Adrenal gland (tissue), 19 donors: Measurements from ENCODE around the gene C1QC. TPM values are rescaled to one million over a fixed set of nuclear protein-coding genes. Genes with fewer than 3 reads are reported as not detected.

Experiments used
- DNase-seq, 7 donors: peaks; one replicate each; pipeline ENCODE4 v3.0.0-alpha.2; 2019 to 2020
- H3K27ac ChIP-seq, 5 donors: fragments of 200-600 bp; sonication (generic) in 4 of 5; 1 replicate in 3 of 5; 2 replicates in 2 of 5; pipeline versions ENCODE4 v1.5.1 to v1.8.0; 2016 to 2020; ENCODE audit warnings: mild to moderate bottlenecking in 1 of 5
- H3K27me3 ChIP-seq: fragments of 200-600 bp; 2 replicates; pipeline ENCODE4 v1.8.0; 2021
- H3K36me3 ChIP-seq, 2 donors: fragments of 200-600 bp; replicated peaks in 1 of 2; 1 replicate in 1 of 2; 2 replicates in 1 of 2; pipeline versions ENCODE4 v1.5.1 to v1.8.0; 2018 to 2022
- H3K4me1 ChIP-seq, 2 donors: fragments of 200-600 bp; replicated peaks in 1 of 2; 1 replicate in 1 of 2; 2 replicates in 1 of 2; pipeline versions ENCODE4 v1.5.1 to v1.8.0; 2018 to 2021
- H3K4me3 ChIP-seq, 4 donors: fragments of 200-600 bp; sonication (generic) in 3 of 4; one replicate each; pipeline ENCODE4 v1.5.1; 2016 to 2018
- H3K9me3 ChIP-seq, 3 donors: fragments of 200-600 bp; sonication (generic) in 1 of 3; replicated peaks in 1 of 3; 1 replicate in 2 of 3; 2 replicates in 1 of 3; pipeline versions ENCODE4 v1.5.1 to v1.8.0; 2016 to 2021
- CTCF ChIP-seq, 6 experiments: fragments of 450-650 bp in 4 of 6; fragments of 200-600 bp in 2 of 6; sonication (generic) in 1 of 6; IDR thresholded peaks; 1 replicate in 5 of 6; 2 replicates in 1 of 6; pipeline versions ENCODE4 v1.5.1 to v1.8.0; 2016 to 2021; ENCODE audit warnings: antibody characterized with exemption in 6 of 6, mild to moderate bottlenecking in 2 of 6, moderate library complexity in 1 of 6
- POLR2A ChIP-seq, 2 donors: fragments of 450-650 bp; IDR thresholded peaks; one replicate each; pipeline ENCODE4 v1.6.1; 2017; ENCODE audit warnings: antibody characterized with exemption in 2 of 2, mild to moderate bottlenecking in 2 of 2, moderate library complexity in 1 of 2
- WGBS, 4 donors: extraction: QIAGEN DNeasy Blood & Tissue Kit in 2 of 4; methylation state at CpG; one replicate each; pipeline versions ENCODE4 v1.1.5 to v1.1.7; 2013 to 2017; 5-methylcytosine and 5-hydroxymethylcytosine counted together
- intact Hi-C, 2 donors: fragments of 100-400 bp; cut with DNase I; formaldehyde crosslinking; loops; one replicate each; pipeline versions ENCODE4 v1.14.1 to v1.15.0; 2022 to 2023
- long read RNA-seq, 10 donors: library from polyadenylated mRNA in 3 of 10; unstranded in 2 of 10; stranded (forward) in 1 of 10; transcript quantifications; one replicate each; pipeline ENCODE4 v2.0.0 and lab custom pipeline, GENCODE V29; 2021 to 2026
- polyA plus RNA-seq, 3 donors: library from polyadenylated mRNA; stranded (reverse); fragments of 200-250 nt in 2 of 3; fragments of 350-450 nt in 1 of 3; fragmentation: Illumina TruSeq in 1 of 3; extraction: RNeasy Lipid Tissue Mini Kit (QIAGEN cat#74804) in 1 of 3; gene quantifications; one replicate each; pipeline ENCODE4 v1.2.3, GENCODE V29; 2013 to 2014
- total RNA-seq, 9 donors: library from RNA; depleted of rRNA in 4 of 9; stranded (reverse); fragments of >200 nt in 4 of 9; fragments of 120-200 nt in 1 of 9; fragmentation: NEBNext Ultra II Directional in 1 of 9; extraction: Animal tissue kit (Norgen Biotek cat#: 25700) in 1 of 9; gene quantifications; one replicate each; pipeline versions ENCODE4 v1.1.0 to v1.2.4, GENCODE V29; 2013 to 2023
- donor health status: healthy with polysubstance abuse.
- donor health status: Bipolar disorder and iron deficiency.
- donor health status: DM: yes; HTN: yes; CAD: no.
- donor health status: DM: no; HTN: no; CAD: no.
- donor health status: DM: no; HTN: no; CAD: no.
- donor health status: DM: yes; HTN: yes; CAD: no.

Gene C1QC
- total RNA-seq (1,000 to 10,000 TPM in 1 of 9 donors, 100 to 1,000 TPM in 7, 10 to 100 TPM in 1; 24.1 to 1,409 (median 636) TPM), polyA plus RNA-seq (100 to 1,000 TPM in 2 of 3 donors, 10 to 100 TPM in 1; 71.7 to 114 (median 102) TPM)
- long read RNA-seq, donor 1, transcript C1QC-203 (3 exons, 1,163 nt) = major isoform, 21 of 21 reads
- long read RNA-seq, donor 1, partial matches to known transcripts = 0 of 21 reads
- long read RNA-seq, donor 1, other reads (novel, unspliced or antisense) = 0 of 21 reads
- long read RNA-seq, donor 2, transcript C1QC-203 (3 exons, 1,163 nt) = major isoform, 30 of 32 reads
- long read RNA-seq, donor 2, partial matches to known transcripts = 0 of 32 reads
- long read RNA-seq, donor 2, other reads (novel, unspliced or antisense) = 0 of 32 reads
- long read RNA-seq, donor 3, transcript C1QC-203 (3 exons, 1,163 nt) = major isoform, 14 of 14 reads
- long read RNA-seq, donor 3, partial matches to known transcripts = 0 of 14 reads
- long read RNA-seq, donor 3, other reads (novel, unspliced or antisense) = 0 of 14 reads
- long read RNA-seq, donor 4, transcript C1QC-201 (3 exons, 1,089 nt) = minor isoform, 10 of 490 reads
- long read RNA-seq, donor 4, transcript C1QC-203 (3 exons, 1,163 nt) = major isoform, 436 of 490 reads
- long read RNA-seq, donor 4, transcript C1QC-202 (3 exons, 1,183 nt) = minor isoform, 30 of 490 reads
- long read RNA-seq, donor 4, partial matches to known transcripts = 12 of 490 reads
- long read RNA-seq, donor 4, other reads (novel, unspliced or antisense) = 2 of 490 reads
- long read RNA-seq, donor 5, transcript C1QC-201 (3 exons, 1,089 nt) = minor isoform, 11 of 698 reads
- long read RNA-seq, donor 5, transcript C1QC-202 (3 exons, 1,183 nt) = minor isoform, 47 of 698 reads
- long read RNA-seq, donor 5, transcript C1QC-203 (3 exons, 1,163 nt) = major isoform, 605 of 698 reads
- long read RNA-seq, donor 5, partial matches to known transcripts = 4 of 698 reads
- long read RNA-seq, donor 5, other reads (novel, unspliced or antisense) = 31 of 698 reads
- long read RNA-seq, donor 6, transcript C1QC-202 (3 exons, 1,183 nt) = minor isoform, 35 of 440 reads
- long read RNA-seq, donor 6, transcript C1QC-203 (3 exons, 1,163 nt) = major isoform, 363 of 440 reads
- long read RNA-seq, donor 6, transcript C1QC-201 (3 exons, 1,089 nt) = minor isoform, 5 of 440 reads
- long read RNA-seq, donor 6, partial matches to known transcripts = 29 of 440 reads
- long read RNA-seq, donor 6, other reads (novel, unspliced or antisense) = 8 of 440 reads
- long read RNA-seq, donor 7, transcript C1QC-203 (3 exons, 1,163 nt) = major isoform, 5 of 12 reads
- long read RNA-seq, donor 7, partial matches to known transcripts = 7 of 12 reads
- long read RNA-seq, donor 7, other reads (novel, unspliced or antisense) = 0 of 12 reads
- long read RNA-seq, donor 8, transcript C1QC-203 (3 exons, 1,163 nt) = major isoform, 20 of 26 reads
- long read RNA-seq, donor 8, partial matches to known transcripts = 6 of 26 reads
- long read RNA-seq, donor 8, other reads (novel, unspliced or antisense) = 0 of 26 reads
- long read RNA-seq, donor 9, transcript C1QC-203 (3 exons, 1,163 nt) = major isoform, 20 of 22 reads
- long read RNA-seq, donor 9, partial matches to known transcripts = 0 of 22 reads
- long read RNA-seq, donor 9, other reads (novel, unspliced or antisense) = 0 of 22 reads
- long read RNA-seq, donor 10, transcript C1QC-203 (3 exons, 1,163 nt) = major isoform, 15 of 25 reads
- long read RNA-seq, donor 10, partial matches to known transcripts = 8 of 25 reads
- long read RNA-seq, donor 10, other reads (novel, unspliced or antisense) = 0 of 25 reads

GRCh38 chr1:22643381-22643780 lies at the start of gene C1QC:
Gene C1QC, plus strand, starts transcription at chr1:22643633. Its CDS starts 391 bp downstream, at chr1:22644024.
- 35 to 80% (median 58%) methylated on average over 3 to 8 of the region's 8 CpGs for WGBS, 4 donors
- DNase-seq = peak; percentile 52 to 83 (median 56)
- peak within 1 kb of the TSS in 1 of 4 donors; percentile 38 for H3K4me3 ChIP-seq
- TF ChIP-seq CTCF (IDR thresholded peaks at IDR 0.05) = no peak
- no peak for TF ChIP-seq POLR2A (IDR thresholded peaks at IDR 0.05)
- peaks cover 0 to 7% of the 10 kb centered on the region in 2 donors for H3K4me1 ChIP-seq
- H3K27ac ChIP-seq = peak within 1 kb of the TSS in 4 of 5 donors; percentile 16 to 80 (median 20)
- no peaks in the 10 kb centered on the region for H3K36me3 ChIP-seq
- H3K27me3 ChIP-seq = no peaks in the 10 kb centered on the region
- intact Hi-C loops = loop anchor here (2.0 to 5.0 kb wide), 3 partner anchors 116 to 225 kb away; no protein-coding TSS in a partner anchor
- no peaks in the 10 kb centered on the region for H3K9me3 ChIP-seq

- no peak for DNase-seq
- intact Hi-C loops = no loop called here
- no peak overlapping the region for H3K27ac ChIP-seq
- WGBS, 4 donors = 75 to 90% (median 77%) methylated on average over 7 to 10 of the region's 10 CpGs
- TF ChIP-seq POLR2A (IDR thresholded peaks at IDR 0.05) (no peak), CTCF (IDR thresholded peaks at IDR 0.05) (no peak)
- no peaks in the 10 kb centered on the region for H3K9me3 ChIP-seq
- no peak overlapping the region for H3K4me3 ChIP-seq
- no peaks in the 10 kb centered on the region for H3K36me3 ChIP-seq
- peaks cover 5% of the 10 kb centered on the region for H3K27me3 ChIP-seq
- H3K4me1 ChIP-seq = no peaks in the 10 kb centered on the region
These were observed 49.0 kb upstream of the C1QC start for GRCh38 chr1:22594396-22594795.

- DNase-seq = no peak
- WGBS, 4 donors = 82 to 100% (median 87%) methylated on average over 3 to 7 of the region's 7 CpGs; no CpG with 5 or more reads in 1 of the 4 donors
- no peaks in the 10 kb centered on the region for H3K36me3 ChIP-seq
- no peaks in the 10 kb centered on the region for H3K4me1 ChIP-seq
- H3K27me3 ChIP-seq = peaks cover 5% of the 10 kb centered on the region
- no peak overlapping the region for H3K4me3 ChIP-seq
- no peak overlapping the region for H3K27ac ChIP-seq
- TF ChIP-seq POLR2A (IDR thresholded peaks at IDR 0.05) = no peak
- no peak for TF ChIP-seq CTCF (IDR thresholded peaks at IDR 0.05)
- intact Hi-C loops = no loop called here
- H3K9me3 ChIP-seq = no peaks in the 10 kb centered on the region
These were observed 48.3 kb upstream of the C1QC start for GRCh38 chr1:22595108-22595507.
